Adrenal gland (tissue), 5 donors: ENCODE measurements around the gene WDR49.

Experiments
- POLR2A ChIP-seq, 2 donors: fragments of 450-650 bp; IDR thresholded peaks; one replicate each; pipeline ENCODE4 v1.6.1; 2017; ENCODE audit warnings: antibody characterized with exemption in 2 of 2, mild to moderate bottlenecking in 2 of 2, moderate library complexity in 1 of 2
- TF ChIP-seq, protein P1 (sequence below), 6 experiments: fragments of 450-650 bp in 4 of 6; fragments of 200-600 bp in 2 of 6; sonication (generic) in 1 of 6; IDR thresholded peaks; 1 replicate in 5 of 6; 2 replicates in 1 of 6; pipeline versions ENCODE4 v1.5.1 to v1.8.0; 2016 to 2021; ENCODE audit warnings: antibody characterized with exemption in 6 of 6, mild to moderate bottlenecking in 2 of 6, moderate library complexity in 1 of 6
- donor health status: DM: no; HTN: no; CAD: no.

GRCh38 chr3:167520266-167521005, 133.3 kb downstream of the WDR49 start:
- TF ChIP-seq, protein P1, sequence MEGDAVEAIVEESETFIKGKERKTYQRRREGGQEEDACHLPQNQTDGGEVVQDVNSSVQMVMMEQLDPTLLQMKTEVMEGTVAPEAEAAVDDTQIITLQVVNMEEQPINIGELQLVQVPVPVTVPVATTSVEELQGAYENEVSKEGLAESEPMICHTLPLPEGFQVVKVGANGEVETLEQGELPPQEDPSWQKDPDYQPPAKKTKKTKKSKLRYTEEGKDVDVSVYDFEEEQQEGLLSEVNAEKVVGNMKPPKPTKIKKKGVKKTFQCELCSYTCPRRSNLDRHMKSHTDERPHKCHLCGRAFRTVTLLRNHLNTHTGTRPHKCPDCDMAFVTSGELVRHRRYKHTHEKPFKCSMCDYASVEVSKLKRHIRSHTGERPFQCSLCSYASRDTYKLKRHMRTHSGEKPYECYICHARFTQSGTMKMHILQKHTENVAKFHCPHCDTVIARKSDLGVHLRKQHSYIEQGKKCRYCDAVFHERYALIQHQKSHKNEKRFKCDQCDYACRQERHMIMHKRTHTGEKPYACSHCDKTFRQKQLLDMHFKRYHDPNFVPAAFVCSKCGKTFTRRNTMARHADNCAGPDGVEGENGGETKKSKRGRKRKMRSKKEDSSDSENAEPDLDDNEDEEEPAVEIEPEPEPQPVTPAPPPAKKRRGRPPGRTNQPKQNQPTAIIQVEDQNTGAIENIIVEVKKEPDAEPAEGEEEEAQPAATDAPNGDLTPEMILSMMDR (IDR thresholded peaks at IDR 0.05): no peak
- TF ChIP-seq POLR2A (IDR thresholded peaks at IDR 0.05): no peak
